WTC11 (cell line): Measurements from ENCODE around the gene RCOR3.

Experiments
- CREM ChIP-seq: sonication (generic); formaldehyde crosslinking; IDR thresholded peaks from 2 replicates; pipeline ENCODE4 v1.8.1; 2022; ENCODE audit warnings: mild to moderate bottlenecking, missing genetic modification reagents, moderate library complexity
- CTCF ChIP-seq: fragments of 200-600 bp; IDR thresholded peaks from 2 replicates; pipeline ENCODE4 v1.8.0; 2022; ENCODE audit warnings: antibody characterized with exemption
- E2F5 ChIP-seq: sonication (generic); formaldehyde crosslinking; IDR thresholded peaks from 2 replicates; pipeline ENCODE4 v1.8.1; 2022; ENCODE audit warnings: mild to moderate bottlenecking, moderate library complexity, missing genetic modification reagents
- ERG ChIP-seq: fragments of 250-450 bp; sonication (Bioruptor Pico); IDR thresholded peaks from 2 replicates; pipeline ENCODE4 v1.8.0; 2021; ENCODE audit warnings: mild to moderate bottlenecking
- MLX ChIP-seq: sonication (generic); formaldehyde crosslinking; IDR thresholded peaks from 2 replicates; pipeline ENCODE4 v1.8.1; 2023; ENCODE audit warnings: mild to moderate bottlenecking, missing genetic modification reagents, moderate library complexity
- SP1 ChIP-seq: sonication (generic); formaldehyde crosslinking; conservative IDR thresholded peaks from 2 replicates; pipeline ENCODE4 v1.8.1; 2022; ENCODE audit warnings: missing genetic modification reagents
- USF2 ChIP-seq: sonication (generic); formaldehyde crosslinking; IDR thresholded peaks from 2 replicates; pipeline ENCODE4 v1.8.1; 2023; ENCODE audit warnings: mild to moderate bottlenecking, missing genetic modification reagents, moderate library complexity
- ZBTB43 ChIP-seq: sonication (generic); formaldehyde crosslinking; IDR thresholded peaks from 2 replicates; pipeline ENCODE4 v1.8.1; 2023; ENCODE audit warnings: mild to moderate bottlenecking, missing genetic modification reagents
- ZNF281 ChIP-seq: sonication (generic); formaldehyde crosslinking; IDR thresholded peaks from 2 replicates; pipeline ENCODE4 v1.8.0; 2023; ENCODE audit warnings: mild to moderate bottlenecking, missing genetic modification reagents

- TF ChIP-seq SP1 (CRISPR knock-in tag) (no peak), ZNF281 (CRISPR knock-in tag) (no peak), MLX (CRISPR knock-in tag) (no peak), E2F5 (CRISPR knock-in tag) (no peak), CTCF (no peak), ZBTB43 (no peak), USF2 (CRISPR knock-in tag) (no peak), ERG (CRISPR knock-in tag) (no peak), CREM (CRISPR knock-in tag) (no peak)
Observed at GRCh38 chr1:211285196-211285595, 26.0 kb downstream of the RCOR3 start.
